PFSK-1 (cell line): Measurements from ENCODE around the gene ZNF668.

Source experiments
- POLR2AphosphoS5 ChIP-seq: IDR thresholded peaks from 2 replicates; pipeline ENCODE4 v1.6.1; 2012; ENCODE audit warnings: low read depth, mild to moderate bottlenecking, control low read depth, low read length, moderate library complexity
- REST ChIP-seq, 2 experiments: IDR thresholded peaks; 2 replicates each; pipeline versions ENCODE4 v1.6.1 to v1.8.0; 2011 to 2012; ENCODE audit warnings: low read depth in 2 of 2, low read length in 2 of 2, control low read depth in 1 of 2, inconsistent platforms in 1 of 2, mild to moderate bottlenecking in 1 of 2, moderate library complexity in 1 of 2; ENCODE audit not compliant: insufficient read depth in 1 of 2
- SIN3A ChIP-seq: IDR thresholded peaks from 2 replicates; pipeline ENCODE4 v1.6.1; 2012; ENCODE audit warnings: mild to moderate bottlenecking, low read length, moderate library complexity, borderline replicate concordance; ENCODE audit not compliant: insufficient read depth
- TAF1 ChIP-seq: IDR thresholded peaks from 2 replicates; pipeline ENCODE4 v1.6.1; 2012; ENCODE audit warnings: low read length, control low read depth, borderline replicate concordance; ENCODE audit not compliant: insufficient read depth

- TF ChIP-seq REST (IDR thresholded peaks at IDR 0.05; ENCODE audit: insufficient read depth in 1 of 2, low read depth in 2 of 2, low read length in 2 of 2) (no peak), POLR2AphosphoS5 (no peak), TAF1 (no peak), SIN3A (no peak)
Measured at GRCh38 chr16:31083981-31084380, 9.9 kb upstream of the ZNF668 start.
